ENCODE results near the gene FUT6.
"Not testable (repeated sequence)": the region's sequence is repeated elsewhere in the genome, so short reads cannot be mapped to it uniquely, and the experiment has no call there.

Gene FUT6

DNA sequence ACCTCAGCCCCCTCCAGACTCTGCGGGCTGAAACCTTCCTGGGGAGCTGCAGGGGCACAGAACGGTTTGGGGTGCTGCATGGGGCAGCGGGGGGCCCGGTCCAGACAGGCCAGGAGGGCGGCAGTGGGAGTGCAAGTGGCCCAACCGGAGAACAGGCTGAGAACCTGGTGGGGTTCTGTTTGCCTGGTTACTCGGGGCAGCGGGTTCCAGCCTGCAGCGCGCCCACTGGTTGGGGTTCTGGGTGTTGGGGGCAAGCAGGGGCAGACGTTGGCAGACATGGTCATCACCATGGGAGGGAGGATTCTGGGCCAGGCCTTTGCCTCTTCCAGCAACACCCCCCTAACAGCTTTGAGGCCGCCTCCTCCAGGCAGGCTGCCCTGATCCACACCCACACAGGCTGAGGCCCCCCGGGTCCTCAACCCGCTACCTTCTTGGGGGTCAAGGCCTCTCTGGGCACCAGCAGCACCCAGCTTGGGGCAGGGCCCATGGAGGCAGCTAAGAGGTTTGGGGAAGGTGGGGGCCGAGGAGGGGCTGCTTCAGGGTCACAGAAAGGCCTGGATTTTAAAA is 54.8 kb downstream of the FUT6 start, which contains the start of gene PRR22:
Gene PRR22 (minus strand): TSS at position 166 of the 567 bp plus-strand sequence. CDS start 86 bp downstream, at position 80.
- no peak for DNase-seq

DNA sequence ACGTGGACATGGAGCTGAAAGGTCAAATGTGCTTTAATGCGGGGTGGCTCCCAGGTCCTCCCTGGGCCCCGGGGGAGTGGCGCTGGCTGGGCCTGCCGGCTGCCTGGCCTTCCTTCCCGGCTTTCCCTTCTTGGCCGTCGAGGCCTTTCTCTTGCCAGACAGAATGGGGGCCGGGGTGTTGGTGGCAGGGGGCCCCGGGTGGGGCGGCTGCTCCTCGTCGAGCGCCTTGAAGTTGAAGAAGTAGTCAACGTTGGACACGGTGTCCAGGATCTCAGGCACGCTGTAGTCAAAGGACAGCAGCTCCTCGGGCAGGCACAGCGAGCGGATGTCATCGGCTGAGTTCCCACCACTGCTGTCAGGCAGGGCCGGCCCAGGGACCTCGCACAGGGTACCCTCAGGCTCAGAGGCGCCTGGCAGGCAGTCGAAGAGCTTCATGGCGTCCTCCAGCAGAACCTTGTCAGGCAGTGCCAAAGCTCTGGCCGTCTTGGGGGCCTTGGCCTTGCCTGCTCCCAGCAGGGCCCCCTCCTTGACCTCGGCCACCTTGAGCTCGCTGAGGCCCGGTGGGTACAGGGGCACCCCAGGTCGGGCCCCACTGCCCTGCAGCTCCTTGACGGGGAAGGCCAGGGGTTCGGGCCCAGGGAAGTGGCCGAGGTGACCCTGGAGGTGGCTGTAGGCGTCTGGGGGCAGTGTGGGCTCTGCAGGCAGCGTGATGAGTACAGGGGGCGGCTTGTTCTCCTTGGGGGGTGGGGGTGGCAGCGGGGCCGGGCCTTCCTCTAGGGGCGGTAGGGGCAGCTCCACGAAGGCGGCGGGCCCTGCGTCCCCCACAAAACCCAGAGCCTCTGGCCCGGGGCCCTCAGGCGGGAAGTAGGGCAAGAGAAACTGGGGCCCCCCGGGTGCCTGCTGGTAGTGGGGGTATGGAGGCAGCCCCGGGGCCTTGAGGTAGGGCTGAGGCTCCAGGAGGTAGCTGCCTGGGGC is 56.3 kb downstream of the FUT6 start:
- DNase-seq, result no peak

DNA sequence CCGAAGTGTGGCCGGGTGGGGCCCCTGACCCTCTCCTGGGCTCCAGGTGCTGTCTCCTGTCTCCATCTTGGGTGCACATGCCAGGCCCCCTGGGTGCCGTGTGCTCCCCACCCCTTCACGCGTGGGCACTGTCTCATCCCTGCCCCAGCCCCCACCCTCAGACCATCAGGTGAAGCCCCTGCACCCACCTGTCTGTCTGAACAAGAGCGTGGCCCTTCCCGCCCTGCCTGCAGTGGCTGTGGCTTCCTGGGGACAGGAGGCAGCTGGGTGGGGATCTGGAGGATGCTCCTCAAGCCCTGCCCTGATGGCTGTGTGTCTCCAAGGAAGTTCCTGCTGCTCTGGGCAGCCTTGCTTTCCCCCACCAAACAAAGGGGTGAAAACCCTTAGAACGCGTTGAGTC is 57.2 kb downstream of the FUT6 start:
- DNase-seq, result no peak

DNA sequence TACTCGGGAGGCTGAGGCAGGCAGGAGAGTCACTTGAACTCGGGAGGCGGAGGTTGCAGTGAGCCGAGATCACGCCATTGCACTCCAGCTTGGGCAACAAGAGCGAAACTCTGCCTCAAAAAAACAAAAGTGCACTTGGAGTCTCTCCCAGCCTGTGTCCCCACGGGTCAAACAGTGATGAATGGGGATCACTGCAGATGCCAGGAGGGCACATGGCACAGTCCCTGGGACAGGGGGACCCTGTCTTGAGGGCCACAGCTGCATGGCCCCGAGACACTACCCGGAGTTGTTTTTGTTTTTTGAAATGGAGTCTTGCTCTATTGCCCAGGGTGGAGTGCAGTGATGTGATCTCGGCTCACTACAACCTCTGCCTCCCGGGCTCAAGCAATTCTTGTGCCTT is 58.6 kb downstream of the FUT6 start:
- DNase-seq, result not testable (repeated sequence)

Data from femur (tissue), 1 donor.